Non-pigmented ciliary epithelial cell (primary cell): ENCODE data around the gene MPND.
"Not testable (repeated sequence)": the region's sequence is repeated elsewhere in the genome, so short reads cannot be mapped to it uniquely, and the experiment has no call there.

Experiments used
- DNase-seq: peaks from one replicate; pipeline ENCODE4 v3.0.0-alpha.2; 2010; ENCODE audit warnings: low read depth

MPND gene

DNA sequence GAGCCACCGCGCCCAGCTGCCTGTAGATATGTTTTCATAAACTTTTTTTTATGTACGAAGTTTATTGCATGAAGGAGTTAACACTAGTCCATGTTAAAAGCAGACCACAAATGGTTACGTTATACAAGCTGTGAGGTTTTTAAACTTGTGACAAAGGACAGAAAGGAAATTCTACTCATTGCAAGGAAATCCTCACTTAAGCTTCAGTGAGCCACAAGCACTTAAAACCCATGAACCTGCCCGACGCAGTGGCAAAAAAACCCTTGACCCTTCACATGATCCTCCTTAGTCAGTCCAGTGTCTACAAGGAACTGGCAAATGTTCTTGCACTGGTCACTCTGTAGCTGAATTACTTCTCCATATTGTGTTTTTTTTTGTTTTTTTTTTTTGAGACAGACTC, 4.2 kb downstream of the MPND start:
- no peak for DNase-seq

DNA sequence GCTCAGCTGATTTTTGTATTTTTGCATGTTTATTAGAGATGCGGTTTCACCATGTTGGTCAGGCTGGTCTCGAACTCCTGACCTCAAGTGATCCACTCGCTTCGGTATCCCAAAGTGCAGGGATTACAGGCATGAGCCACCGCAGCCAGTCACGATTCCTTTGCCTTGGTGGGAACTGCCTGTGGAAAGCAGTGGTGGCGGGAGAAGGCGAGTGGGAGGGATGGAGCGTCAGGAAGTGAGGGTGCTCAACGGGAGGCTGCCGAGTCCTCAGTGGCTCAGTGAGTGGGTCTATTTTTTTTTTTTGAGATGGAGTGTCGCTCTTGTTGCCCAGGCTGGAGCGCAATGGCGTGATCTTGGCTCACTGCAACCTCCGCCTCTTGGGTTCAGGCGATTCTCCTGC, 5.9 kb downstream of the MPND start:
- not testable (repeated sequence) for DNase-seq

DNA sequence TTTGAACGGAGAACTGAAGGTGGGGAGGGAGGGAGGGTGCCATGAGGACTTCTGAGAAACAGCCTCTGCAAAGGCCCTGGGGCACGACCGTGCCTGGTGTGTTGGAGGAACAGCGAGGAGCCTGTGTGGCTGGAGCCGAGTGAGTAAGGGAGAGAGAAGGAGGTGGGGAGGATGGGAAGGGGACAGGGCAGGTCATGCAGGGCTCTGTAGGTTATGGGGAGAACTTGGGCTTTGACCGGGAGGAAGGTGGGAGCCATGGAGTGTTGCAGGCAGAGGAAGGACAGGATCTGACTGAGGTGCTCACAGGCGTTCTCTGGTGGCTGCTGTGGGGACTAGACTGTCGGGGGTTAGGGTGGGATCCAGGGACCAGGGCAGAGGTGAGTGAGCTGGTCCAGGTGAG, 6.7 kb downstream of the MPND start:
- no peak for DNase-seq

DNA sequence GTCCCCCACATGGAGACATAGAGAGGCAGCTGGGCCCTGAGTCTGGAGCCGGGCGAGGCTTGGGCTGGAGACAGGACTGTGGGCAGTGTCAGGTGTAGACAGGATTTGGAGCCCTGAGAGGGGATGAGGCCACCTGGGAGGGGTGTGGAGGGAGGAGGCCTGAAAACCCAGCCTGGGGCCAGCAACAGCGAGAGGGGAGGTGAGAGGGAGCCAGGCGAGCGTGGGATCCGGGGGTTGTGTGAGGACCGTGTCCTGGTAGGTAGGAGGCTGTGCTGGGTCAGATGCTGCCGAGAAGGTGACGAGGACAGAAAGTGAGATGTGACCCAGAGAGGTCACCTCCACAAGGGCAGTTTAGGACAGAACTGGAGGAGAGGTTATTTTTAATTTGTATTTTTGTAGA, 7.4 kb downstream of the MPND start:
- DNase-seq = no peak

DNA sequence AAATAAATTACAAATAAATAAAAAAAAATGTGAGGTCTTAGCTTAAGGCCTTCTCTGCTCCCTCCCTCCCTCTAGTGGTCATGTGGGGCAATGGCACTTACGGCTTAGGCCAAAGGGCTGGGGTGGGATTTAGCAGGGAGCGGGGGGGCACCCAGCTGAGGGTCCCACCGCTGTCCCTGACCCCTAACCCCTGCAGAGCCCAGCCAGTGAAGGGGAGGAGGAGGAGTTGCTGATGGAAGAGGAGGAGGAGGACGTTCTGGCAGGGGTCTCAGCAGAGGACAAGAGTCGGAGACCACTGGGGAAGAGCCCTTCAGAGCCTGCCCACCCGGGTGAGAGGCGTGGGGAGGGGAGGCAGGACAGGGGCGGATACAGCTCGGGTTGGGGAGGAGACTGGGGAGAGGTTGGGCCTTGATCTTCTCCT, 9.3 kb downstream of the MPND start:
- no peak for DNase-seq

DNA sequence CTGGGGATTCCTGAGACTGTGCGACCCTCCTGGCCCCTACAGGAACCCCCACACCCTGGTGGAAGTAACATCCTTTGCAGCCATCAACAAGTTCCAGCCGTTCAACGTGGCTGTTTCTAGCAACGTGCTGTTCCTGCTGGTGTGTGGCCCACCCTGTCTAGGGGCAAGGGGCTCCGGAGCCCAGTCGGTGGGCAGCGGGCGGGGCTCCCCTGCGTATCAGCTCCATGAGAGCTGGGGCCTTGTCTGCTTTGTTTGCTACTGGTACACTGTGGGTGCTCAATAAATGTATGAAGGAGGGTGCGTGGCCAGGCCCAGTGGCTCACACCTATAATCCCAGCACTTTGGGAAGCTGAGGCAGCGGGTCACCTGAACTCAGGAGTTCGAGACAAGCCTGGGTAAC, 10.9 kb downstream of the MPND start:
- no peak for DNase-seq

DNA sequence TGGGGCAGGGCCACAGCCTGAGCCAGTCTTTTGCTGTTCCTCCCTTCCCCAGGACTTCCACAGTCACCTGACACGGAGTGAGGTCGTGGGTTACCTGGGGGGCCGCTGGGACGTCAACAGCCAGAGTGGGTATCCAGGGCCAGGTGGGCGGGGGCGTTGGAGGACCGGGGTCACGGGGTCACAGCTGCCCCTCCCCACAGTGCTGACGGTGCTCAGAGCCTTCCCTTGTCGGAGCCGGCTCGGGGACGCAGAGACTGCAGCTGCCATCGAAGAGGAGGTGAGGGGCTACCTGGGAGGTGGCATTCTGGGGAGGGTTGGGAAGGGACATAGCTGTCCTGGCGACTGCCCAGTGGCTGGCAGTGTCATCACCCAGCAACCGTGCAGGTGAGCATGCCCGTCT, 11.5 kb downstream of the MPND start:
- no peak for DNase-seq

DNA sequence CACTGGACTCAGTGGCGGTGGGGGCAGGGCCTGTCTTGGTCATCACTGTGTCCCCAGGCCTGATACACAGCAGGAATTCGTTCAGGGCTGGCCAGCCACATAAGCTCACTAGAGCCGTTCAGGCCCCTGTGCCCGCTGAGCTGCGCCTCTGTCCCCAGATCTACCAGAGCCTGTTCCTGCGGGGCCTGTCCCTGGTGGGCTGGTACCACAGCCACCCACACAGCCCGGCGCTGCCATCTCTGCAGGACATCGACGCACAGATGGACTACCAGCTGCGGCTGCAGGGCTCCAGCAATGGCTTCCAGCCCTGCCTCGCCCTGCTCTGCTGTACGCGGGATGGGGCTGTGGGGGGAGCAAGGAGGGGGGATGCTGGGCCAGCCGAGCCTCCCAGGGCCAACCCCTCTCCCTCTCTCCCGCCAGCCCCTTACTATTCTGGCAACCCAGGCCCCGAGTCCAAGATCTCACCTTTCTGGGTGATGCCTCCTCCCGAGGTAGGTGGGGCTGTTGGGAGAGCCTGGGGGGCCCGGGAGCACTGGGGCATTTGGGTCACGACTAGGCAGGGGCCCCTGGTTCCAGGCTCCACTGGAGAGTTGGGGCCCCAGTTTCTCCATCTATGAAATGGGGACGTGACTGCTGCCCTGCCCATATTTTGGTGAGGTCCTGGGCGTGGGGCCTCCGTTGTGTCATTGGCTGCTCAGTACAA, 13.9 kb downstream of the MPND start:
- no peak for DNase-seq

DNA sequence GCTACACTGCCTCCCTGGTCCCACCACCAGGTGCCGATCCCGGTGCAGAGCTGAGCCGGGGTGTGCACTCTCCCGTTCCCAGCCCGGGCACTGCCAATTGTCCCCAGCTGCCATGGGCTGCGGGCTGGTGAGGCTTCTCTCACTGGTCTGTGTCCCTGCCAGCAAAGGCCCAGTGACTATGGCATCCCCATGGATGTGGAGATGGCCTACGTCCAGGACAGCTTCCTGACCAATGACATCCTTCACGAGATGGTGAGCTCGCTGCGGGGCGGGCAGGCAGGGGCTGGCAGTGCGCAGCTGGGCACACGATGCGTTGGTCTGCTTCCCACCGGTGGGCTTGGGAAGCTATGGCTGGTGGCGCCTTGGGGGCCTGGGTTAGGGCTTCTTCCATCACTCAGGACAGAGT, 14.6 kb downstream of the MPND start:
- DNase-seq = no peak

DNA sequence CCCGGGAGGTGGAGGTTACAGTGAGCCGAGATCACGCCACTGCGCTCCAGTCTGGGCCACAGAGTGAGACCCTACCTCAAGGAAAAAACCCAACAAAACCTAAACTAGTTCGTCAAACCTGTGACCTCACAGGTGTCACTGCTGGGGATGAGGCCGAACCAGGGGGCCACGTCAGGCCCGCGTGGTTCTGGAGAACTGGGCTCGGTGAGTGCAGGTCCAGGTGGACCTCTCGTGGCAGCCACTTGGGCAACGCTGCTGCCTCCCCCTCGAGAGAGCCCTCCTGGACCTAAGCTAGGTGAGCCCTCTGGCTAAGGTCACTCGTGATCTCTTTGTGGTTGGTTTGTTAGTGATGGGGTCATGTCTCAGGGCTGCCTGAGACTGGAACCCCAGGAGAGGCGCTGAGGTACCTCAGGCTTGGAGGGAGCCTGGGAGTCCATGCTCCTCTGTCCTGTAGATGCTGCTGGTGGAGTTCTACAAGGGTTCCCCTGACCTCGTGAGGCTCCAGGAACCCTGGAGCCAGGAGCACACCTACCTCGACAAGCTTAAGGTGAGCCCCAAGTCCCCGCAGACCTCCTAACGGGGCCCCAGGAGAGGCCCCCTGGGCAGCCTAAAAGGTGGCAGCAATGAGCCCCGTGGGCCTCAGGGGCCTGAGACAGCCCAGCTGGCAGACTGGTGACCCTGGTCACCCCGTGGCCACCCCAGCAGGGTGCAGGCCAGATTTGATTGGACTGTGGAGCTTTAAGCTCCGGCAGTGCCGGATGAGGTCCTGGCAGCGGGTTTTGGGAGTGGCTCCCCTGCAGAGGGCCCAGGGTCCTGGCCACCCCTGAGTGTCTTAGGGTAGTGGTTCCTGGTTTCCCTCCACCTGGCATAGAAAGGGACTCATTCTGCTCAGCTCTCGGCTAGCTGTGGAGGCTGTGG, 15.6 kb downstream of the MPND start:
- no peak for DNase-seq

DNA sequence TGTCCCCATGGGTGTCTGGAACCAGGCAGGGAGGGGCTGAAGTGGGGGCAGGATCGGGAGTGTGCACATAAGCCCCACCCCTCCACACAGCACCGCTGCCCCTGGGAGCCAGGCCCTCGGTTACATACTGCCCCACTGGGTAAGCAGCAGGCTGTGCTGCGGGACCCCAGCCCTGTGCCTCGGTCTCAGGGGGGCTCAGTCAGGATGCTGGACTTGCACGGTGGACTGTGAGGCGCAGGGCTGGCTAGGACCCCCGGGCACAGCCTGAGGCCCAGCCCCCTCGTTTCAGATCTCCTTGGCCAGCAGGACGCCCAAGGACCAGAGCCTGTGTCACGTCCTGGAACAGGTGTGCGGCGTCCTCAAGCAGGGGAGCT, 16.3 kb downstream of the MPND start:
- DNase-seq = no peak

DNA sequence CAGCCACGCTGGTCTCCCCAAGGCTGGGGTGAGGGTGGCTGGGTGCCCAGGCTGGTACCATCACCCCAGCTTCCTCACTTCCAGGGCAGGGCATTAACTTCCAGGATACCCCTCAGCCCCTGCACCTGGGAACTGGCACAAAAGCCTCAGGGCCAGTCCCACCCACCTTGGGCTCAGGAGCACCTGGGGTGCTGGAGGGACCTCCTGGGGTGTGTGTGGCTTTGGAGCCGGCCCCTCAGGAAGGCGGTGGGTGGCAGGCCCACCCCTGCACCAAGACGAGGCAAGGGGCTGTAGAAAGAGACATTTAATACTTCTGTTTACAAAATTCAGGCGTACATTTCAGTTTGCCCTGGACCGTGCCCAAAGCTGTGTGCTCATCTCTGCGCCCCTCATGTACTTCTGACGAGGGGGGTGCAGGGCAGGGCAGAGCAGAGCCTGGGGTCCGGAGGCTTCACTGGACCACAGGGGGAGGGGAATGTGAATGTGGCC, 16.8 kb downstream of the MPND start:
- no peak for DNase-seq

DNA sequence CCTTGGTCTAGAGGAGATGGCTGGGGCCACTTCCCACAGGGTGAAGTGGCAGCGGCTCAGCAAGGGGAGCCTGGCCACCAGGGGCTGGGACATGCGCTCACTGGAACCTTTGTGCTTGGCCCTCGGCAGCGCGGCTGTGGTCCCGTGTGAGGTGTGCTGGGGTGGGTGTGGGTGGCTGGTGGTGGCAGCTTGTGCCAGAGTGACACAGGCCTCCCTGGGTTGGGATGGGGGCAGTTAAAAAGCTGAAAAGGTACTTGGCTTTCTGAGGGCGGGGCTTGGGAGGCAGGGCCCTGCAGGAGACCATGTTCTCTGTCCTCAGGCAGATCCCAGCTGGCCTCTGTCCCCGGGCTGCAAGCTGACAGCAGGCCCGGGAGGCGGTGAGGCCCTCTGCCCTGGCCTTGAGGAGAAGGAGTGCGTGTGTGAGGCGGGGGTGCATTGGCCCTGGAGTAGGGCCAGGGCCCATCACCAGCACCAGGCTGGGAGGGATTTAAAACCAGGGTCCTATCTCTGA, 17.3 kb downstream of the MPND start:
- DNase-seq = no peak

DNA sequence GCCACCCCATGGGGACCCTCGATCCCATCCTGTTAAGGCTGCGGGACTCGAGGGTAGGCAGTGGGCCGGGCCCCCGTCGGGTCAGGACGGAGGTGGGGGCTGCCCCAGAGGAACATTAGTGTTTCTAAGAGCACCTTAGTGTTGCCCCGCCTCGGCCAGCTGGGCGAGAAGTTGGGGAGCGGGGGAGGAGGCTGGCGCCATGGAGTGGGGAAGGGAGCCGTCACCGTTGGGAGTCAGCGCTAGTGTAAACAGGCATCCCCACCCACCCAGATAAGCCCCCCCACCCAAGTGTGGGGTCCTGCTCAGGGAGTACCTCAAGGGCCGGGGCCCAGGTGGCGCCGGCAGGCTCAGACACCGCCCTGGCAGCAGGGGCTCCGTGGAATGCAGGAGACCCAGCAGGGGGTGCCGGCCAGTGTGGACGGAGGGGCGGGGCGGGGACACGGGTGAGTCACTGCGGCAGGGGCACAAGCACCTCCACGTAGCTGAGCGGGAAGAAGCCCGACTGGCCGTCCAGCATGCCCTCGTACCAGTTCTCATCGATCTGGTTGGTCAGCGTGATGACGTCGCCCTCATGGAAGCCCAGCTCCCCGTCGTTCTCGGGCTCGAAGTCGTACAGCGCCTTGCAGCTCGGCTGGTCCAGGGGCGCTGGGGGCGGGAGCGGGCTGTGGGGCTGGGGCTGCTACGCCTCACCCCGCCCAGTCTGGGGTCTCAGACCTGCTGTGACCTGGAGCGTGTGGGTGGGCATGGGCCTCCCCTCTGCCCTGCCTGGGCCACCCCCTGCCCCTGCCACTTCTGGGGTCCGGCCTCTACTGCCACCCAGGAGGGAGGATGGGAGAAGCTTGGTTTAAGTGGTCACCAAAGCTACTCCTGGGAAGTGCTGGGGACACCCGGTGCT, 18.0 kb downstream of the MPND start:
- no peak for DNase-seq

DNA sequence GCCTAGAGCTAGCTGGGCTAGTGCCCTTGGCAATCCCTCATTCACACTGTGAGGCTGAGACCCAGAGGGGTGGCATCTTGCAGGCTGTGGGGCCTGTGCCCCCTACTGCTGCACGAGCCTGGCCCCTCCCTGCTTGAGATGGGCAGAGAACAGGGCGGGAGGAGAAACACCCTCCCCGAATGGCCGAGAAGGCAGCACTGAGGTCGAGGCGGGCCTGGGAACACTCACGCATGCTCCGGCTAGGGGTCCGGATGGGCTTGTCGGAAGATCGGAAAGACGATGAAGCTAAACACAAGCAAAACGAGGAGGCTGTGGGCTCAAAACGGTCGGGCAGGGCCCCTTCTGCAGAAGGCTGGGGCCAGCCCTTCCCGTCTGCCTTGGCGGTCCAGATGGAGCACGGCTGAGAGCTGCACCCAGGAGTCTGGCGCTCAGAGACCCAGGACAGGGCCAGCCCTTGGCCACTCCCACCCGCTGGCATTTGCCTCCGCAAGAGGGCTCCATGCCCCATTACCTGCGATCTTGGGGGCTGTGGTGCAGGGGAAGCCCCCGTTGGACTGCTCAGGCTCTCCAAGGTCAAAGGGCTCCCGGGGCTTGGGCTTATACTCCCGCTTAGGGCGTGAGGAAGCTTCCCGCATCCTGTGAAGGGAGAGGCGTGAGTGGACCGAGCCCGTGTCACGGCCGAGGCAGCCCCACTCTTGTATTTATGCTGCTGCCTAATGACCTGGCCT, 18.9 kb downstream of the MPND start:
- no peak for DNase-seq

DNA sequence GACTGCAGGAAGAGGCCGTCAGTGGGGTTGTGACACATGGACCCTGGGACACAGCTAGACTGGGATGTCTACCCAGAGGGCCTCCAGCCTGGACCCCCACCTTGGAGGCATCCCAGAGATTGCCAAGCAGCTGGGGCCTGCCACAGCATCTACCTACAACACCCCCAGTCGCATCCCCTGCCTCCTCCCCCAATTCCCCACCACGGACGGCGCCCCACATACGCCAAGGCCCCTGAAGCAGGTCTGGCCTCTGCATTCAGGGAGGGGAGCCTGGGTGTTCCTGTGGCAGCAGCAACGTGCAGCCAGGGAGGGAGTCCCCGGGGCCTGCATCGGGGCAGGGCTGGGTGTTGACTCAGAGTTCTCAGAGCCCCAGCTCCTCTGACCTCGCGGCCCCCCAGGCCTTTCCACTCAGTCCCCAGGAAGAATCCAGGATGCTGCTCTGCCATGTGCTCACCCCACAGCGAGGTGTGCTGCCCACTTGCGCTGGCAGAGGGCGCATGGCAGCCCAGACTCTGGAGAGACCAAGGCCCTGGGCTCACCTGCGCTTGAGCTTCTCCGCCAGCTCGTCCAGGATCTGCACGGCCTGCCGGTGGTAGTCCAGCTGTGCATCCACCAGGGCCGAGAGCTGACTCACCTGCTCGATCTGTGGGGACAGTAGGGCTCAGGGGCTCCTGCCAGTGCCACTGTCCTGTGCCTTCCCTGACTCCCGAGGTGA, 19.6 kb downstream of the MPND start:
- no peak for DNase-seq

DNA sequence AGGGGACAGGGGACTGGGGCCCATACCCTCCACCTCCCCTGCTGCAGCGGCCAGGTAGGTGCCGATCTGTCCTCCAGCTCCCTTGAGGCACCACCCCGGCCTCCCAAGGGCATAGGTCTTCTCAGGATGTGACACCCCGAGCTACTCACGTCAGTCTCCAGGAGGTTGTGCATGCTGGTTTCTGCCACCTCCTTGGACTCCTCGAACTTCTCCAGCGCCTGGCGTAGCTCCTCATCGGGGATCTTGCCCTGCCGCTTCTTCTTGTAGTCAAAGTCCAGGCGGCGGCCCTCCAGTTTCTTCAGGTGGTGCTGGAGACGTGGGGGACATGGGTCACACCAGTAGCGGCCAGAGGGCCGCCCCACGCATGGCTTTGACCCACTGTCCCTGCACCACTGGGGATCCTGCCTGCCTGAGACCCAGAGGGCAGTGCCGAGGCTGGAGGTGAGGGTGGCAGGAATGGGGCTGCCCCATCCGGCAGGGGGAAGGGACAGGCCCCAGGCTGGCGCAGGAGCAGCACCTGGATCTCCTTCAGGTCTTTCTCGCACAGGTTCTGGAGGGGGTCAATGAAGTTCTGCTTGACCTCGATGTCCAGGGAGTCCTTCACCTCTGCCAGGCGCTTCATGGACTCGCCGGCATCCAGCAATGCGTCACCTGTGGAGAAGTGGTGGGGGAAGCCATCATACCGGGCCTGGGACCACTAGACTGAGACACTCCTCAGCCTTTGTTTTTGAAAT, 20.4 kb downstream of the MPND start:
- DNase-seq = no peak

DNA sequence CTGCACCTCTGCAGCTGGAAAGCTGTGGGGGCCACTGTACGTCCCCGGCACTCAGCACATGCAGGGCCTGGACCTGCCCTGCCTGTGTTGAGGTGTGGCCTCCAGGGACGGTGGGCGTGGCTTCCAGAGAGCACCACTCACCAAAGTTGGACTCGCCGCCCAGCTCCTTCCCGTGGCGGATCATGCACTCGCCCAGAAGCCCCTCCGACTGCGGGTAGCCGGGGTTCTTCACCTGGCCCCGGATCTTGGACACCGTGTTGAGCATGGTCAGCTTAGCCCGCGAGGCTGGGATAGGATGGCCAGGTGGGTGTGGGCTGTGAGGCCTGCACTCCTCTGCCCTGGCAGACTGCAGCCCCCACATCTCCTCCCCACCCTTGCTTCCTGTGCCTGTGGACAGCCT, 22.0 kb downstream of the MPND start:
- no peak for DNase-seq

DNA sequence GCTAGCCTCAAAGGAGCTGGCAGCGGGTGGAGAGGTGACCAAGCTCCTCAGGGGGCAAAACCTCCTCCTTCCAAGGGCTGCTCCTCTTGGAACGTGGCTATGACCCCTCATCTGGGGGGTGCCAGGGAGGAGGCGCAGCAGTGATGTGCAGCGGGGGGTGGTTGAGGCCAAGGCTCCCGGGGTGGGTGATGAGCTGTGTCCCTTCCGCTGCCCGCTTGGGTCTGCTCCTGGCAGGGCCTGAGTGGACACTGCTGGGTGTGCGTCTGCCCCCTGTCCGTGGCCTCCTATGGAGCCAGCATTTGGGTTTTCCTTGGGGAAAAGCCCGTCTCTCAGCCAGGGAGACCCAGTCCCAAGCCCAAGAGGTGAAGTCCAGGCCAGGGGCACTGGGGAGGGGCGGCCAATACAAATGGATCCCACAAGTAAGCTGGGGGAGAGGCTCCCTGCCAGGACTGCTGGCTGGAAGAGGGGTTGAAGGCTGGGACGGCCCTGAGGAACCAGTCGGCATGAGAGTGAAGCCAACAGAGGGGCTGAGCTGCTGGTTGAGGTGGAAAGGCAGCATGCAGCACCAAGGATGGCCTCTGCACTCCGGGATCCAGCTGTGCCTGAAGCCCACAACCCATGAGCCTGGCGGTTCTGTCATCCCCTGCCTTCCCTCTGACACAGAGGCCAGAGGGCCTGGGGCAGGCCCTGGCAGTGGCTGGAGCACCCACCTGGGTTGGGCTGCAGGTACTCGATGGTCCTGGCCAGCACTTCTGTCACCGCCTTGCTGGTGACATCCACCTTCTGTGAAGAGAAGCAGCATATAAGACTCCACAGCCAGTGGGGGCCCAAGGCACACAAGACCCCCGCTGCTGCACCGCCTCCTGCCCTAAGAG, 22.7 kb downstream of the MPND start:
- no peak for DNase-seq
